ENCODE data around the gene ZSWIM4. TPM values are rescaled to one million over a fixed set of nuclear protein-coding genes. Genes with fewer than 3 reads are reported as not detected.

Gene ZSWIM4
- total RNA-seq, 1 experiment from 2014 or later = 8.7 TPM

DNA sequence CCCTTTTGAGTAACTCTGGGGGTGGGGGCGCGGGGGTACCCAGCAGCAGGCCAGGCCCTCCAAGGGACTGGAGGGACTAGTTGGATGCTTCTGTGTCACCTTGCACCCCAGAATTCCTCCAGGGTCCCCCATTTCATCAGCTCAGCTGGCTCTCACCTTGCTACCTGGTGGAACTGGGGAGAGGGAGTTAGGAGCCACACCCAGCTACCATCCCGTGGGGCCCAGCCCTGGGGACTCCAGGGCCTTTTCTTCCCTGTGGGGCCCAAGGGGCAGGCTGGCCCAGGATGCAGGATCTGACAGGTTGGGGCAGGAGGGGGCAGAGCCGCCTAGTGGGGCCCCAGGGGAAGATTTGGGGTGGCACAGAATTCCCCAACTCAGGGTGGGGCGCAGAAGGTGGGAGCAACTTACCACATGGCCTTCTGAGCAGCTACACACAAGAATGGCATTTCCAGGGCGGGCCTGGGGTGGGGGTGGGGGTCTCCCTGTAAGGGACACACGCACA is 48.9 kb downstream of the ZSWIM4 start:
- Histone ChIP-seq H3K36me3 (ENCODE audit: control insufficient read depth, insufficient read depth, low read length) (peaks cover 8% of the 10 kb centered on the region; the same call in 1 of the 2 replicates), H3K27ac (ENCODE audit: low read length) (peak overlapping the region; percentile 97), H3K9me3 (ENCODE audit: control insufficient read depth, insufficient read depth, low read depth, low read length) (no peaks in the 10 kb centered on the region), H3K27me3 (ENCODE audit: control insufficient read depth, insufficient read depth, low read length) (no peaks in the 10 kb centered on the region), H3K4me1 (ENCODE audit: control insufficient read depth, insufficient read depth, low read length) (peaks cover 44% of the 10 kb centered on the region), H3K4me3 (ENCODE audit: low read depth in 2 of 2, low read length in 2 of 2) (peak overlapping the region in 1 of 2 experiments; percentile 73; a peak in 2 of 4 replicates)
- intact Hi-C loops (cut with micrococcal nuclease; ENCODE audit: unreplicated experiment) = no loop called here
- BruUV-seq (replicated peaks) = no TSS peak
- no peak for TF ChIP-seq TCF7L2 (IDR thresholded peaks at IDR 0.05; ENCODE audit: low read depth, low read length)
- TF ChIP-seq, protein P1, sequence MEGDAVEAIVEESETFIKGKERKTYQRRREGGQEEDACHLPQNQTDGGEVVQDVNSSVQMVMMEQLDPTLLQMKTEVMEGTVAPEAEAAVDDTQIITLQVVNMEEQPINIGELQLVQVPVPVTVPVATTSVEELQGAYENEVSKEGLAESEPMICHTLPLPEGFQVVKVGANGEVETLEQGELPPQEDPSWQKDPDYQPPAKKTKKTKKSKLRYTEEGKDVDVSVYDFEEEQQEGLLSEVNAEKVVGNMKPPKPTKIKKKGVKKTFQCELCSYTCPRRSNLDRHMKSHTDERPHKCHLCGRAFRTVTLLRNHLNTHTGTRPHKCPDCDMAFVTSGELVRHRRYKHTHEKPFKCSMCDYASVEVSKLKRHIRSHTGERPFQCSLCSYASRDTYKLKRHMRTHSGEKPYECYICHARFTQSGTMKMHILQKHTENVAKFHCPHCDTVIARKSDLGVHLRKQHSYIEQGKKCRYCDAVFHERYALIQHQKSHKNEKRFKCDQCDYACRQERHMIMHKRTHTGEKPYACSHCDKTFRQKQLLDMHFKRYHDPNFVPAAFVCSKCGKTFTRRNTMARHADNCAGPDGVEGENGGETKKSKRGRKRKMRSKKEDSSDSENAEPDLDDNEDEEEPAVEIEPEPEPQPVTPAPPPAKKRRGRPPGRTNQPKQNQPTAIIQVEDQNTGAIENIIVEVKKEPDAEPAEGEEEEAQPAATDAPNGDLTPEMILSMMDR (IDR thresholded peaks at IDR 0.05) = no peak
- TF ChIP-seq SIN3A (IDR thresholded peaks at IDR 0.05; ENCODE audit: borderline replicate concordance, insufficient read depth, low read depth, low read length) = no peak
- TF ChIP-seq POLR2AphosphoS5 (IDR thresholded peaks at IDR 0.05; ENCODE audit: low read depth, low read length) = no peak
- TF ChIP-seq, protein P2, sequence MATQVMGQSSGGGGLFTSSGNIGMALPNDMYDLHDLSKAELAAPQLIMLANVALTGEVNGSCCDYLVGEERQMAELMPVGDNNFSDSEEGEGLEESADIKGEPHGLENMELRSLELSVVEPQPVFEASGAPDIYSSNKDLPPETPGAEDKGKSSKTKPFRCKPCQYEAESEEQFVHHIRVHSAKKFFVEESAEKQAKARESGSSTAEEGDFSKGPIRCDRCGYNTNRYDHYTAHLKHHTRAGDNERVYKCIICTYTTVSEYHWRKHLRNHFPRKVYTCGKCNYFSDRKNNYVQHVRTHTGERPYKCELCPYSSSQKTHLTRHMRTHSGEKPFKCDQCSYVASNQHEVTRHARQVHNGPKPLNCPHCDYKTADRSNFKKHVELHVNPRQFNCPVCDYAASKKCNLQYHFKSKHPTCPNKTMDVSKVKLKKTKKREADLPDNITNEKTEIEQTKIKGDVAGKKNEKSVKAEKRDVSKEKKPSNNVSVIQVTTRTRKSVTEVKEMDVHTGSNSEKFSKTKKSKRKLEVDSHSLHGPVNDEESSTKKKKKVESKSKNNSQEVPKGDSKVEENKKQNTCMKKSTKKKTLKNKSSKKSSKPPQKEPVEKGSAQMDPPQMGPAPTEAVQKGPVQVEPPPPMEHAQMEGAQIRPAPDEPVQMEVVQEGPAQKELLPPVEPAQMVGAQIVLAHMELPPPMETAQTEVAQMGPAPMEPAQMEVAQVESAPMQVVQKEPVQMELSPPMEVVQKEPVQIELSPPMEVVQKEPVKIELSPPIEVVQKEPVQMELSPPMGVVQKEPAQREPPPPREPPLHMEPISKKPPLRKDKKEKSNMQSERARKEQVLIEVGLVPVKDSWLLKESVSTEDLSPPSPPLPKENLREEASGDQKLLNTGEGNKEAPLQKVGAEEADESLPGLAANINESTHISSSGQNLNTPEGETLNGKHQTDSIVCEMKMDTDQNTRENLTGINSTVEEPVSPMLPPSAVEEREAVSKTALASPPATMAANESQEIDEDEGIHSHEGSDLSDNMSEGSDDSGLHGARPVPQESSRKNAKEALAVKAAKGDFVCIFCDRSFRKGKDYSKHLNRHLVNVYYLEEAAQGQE (IDR thresholded peaks at IDR 0.05; ENCODE audit: insufficient read depth in 1 of 2, low read depth in 2 of 2, low read length in 1 of 2) = no peak
- ATAC-seq (no peak), DNase-seq (ENCODE audit: low read depth, low spot score) (no peak)
- CTCF ChIA-PET = no interaction called here
- POLR2A ChIA-PET = interaction anchor here (0.6 to 1.6 kb wide), 2 partner anchors 8 to 13 kb away, joined by 6 read pairs; no protein-coding TSS in a partner anchor
- in situ Hi-C loops (cut with HindIII; ENCODE audit: low pct_unique_long_range_greater_than_20kb, low sequenced_read_pairs) = no loop called here

DNA sequence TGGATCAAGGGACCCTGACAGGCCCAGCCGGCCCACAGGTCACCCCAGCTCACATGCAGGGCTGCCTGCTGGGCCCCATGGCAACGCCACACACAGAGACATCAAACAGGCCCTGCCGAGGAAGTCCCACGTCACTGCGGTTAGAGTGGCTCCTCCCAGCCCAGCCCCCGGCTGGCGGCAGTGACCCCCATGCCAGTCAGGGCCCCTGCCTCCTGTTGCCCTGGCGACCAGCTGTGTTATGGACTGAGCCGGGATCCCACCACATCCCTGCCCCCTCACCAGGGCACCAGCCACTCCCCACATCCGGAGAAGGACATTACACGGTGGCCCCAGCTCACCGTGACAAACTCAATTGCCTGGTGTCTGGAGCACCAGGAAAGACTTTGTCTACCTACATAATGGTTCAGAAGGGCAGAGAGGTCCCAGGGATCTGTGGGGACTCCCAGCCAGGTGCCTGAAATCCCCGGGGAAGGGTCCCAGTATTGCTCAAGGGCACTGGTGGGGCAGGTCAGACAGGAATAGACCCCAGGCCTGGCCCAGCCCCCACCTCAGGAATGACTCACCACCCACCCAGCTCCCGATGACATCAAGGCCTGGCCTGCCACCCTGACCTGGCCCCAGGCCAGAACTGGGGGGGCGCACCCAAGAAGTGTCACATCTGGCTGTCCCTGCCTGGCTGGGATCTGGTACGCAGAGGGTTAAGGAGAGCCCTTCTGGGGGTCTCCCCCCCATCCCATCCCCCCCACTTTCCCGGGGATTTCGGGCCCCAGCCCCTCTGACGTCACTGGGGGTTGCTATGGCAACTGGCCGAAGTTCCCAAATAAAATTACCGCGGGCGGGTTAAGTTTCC is 51.5 kb downstream of the ZSWIM4 start:
- peak overlapping the region; percentile 31 to 45 for H3K4me3 ChIP-seq (ENCODE audit: low read depth in 2 of 2, low read length in 2 of 2)
- ATAC-seq (peak; percentile 47), DNase-seq (ENCODE audit: low read depth, low spot score) (no peak)
- ChIA-PET POLR2A (interaction anchor here (0.6 to 0.9 kb wide), 4 partner anchors 10 to 1061 kb away, joined by 3 to 9 read pairs (median 3); no protein-coding TSS in a partner anchor), CTCF (interaction anchor here (1.3 kb wide), 1 partner anchor 15 kb away, joined by 5 read pairs; no protein-coding TSS in a partner anchor)
- no peaks in the 10 kb centered on the region for H3K27me3 ChIP-seq (ENCODE audit: control insufficient read depth, insufficient read depth, low read length)
- TF ChIP-seq, protein P1 (IDR thresholded peaks at IDR 0.05) = no peak
- peak; percentile 51; the same call in 1 of the 2 replicates for TF ChIP-seq POLR2AphosphoS5 (IDR thresholded peaks at IDR 0.05; ENCODE audit: low read depth, low read length)
- peak; percentile 99 for TF ChIP-seq TCF7L2 (IDR thresholded peaks at IDR 0.05; ENCODE audit: low read depth, low read length)
- peaks cover 2% of the 10 kb centered on the region; the same call in 1 of the 2 replicates for H3K36me3 ChIP-seq (ENCODE audit: control insufficient read depth, insufficient read depth, low read length)
- no TSS peak for BruUV-seq (replicated peaks)
- H3K4me1 ChIP-seq (ENCODE audit: control insufficient read depth, insufficient read depth, low read length) = peaks cover 65% of the 10 kb centered on the region
- no peaks in the 10 kb centered on the region for H3K9me3 ChIP-seq (ENCODE audit: control insufficient read depth, insufficient read depth, low read depth, low read length)
- in situ Hi-C loops (cut with HindIII; ENCODE audit: low pct_unique_long_range_greater_than_20kb, low sequenced_read_pairs) (no loop called here), intact Hi-C loops (cut with micrococcal nuclease; ENCODE audit: unreplicated experiment) (no loop called here)
- H3K27ac ChIP-seq (ENCODE audit: low read length) = peak overlapping the region; percentile 95

Data from Panc1 (cell line).